ENCODE results near the gene MRPL10.
A peak's percentile ranks its signal among the peaks of the same experiment; 100 is the strongest.

MRPL10 gene

GRCh38 chr17:47791025-47791424 lies 40.3 kb downstream of the MRPL10 start:
- TF ChIP-seq EZH2 (optimal IDR thresholded peaks at IDR 0.05; ENCODE audit: low read depth, low read length) (no peak), EZH2phosphoT487 (IDR thresholded peaks at IDR 0.05; ENCODE audit: low read length) (no peak)
- no peak overlapping the region for H3K4me2 ChIP-seq (ENCODE audit: low read depth, low read length)
- DNase-seq: no peak
- peaks cover 88% of the 10 kb centered on the region for H3K27me3 ChIP-seq (replicated peaks; ENCODE audit: insufficient read depth, low read length)
- no peaks in the 10 kb centered on the region for H3K4me1 ChIP-seq (ENCODE audit: low read length)
- no peak overlapping the region for H2AFZ ChIP-seq (ENCODE audit: low read length)
- H3K9ac ChIP-seq (ENCODE audit: low read length): no peak overlapping the region
- no peaks in the 10 kb centered on the region for H4K20me1 ChIP-seq (ENCODE audit: insufficient read depth, low read length)
- no peaks in the 10 kb centered on the region for H3K9me2 ChIP-seq (replicated peaks; ENCODE audit: insufficient read depth, low read length)
- no peaks in the 10 kb centered on the region for H3K9me3 ChIP-seq (replicated peaks; ENCODE audit: insufficient read depth, low read length)
- no peaks in the 10 kb centered on the region for H3K36me3 ChIP-seq (replicated peaks; ENCODE audit: insufficient read depth, low read length)
- no peak overlapping the region for H3K27ac ChIP-seq (ENCODE audit: low read length)
- H3K4me3 ChIP-seq (ENCODE audit: low read length): no peak overlapping the region
- H3K79me2 ChIP-seq (ENCODE audit: low read length): no peaks in the 10 kb centered on the region
- no peaks in the 10 kb centered on the region for H3F3A ChIP-seq (ENCODE audit: insufficient read depth, low read length)

DNA sequence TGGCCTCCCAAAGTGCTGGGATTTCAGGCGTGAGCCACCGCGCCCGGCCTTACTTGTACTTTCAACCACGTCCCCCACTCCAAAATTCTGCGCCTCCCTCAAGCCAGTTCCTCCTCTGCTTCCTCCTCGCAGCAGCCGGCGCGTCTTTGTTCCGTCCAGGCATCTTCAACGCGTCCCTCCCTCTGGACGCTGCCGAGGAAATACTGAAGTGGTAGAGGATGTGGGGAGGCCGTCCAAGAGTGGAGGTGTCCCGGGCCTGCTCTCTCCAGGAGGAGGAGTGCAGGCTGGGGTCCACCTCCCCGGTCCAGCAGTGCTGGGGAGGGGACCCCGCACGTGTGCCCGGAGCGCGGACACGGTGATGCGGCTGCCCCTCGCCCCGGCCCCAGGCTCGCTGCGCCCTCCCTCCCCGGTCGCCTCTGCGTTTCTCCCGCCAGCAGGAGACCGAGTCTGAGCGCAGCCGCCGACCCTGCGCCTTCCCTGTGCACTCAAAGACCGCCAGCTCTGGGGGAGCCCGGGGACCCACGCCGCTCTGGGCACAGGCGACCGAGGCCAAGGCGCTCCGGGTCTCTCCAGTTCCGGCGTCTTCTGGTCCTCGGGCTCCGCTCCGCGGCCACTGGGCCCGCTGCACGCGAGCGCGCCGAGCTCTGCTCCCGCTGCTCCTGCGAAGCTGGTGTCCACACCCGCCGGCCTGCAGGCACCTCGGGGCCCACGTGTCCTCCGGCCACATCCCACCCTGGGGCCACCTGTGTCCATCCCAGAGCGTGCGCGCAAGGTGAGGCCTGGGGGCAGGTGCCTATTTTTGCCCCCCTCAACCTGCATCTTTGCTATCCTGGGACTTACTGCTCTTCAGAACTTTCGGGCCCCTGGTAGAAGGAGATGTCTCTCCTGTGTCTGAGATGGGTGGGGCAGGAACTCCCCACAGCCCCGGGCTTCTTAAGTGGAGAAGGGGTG lies 41.5 kb downstream of the MRPL10 start:
- no peaks in the 10 kb centered on the region for H4K20me1 ChIP-seq (ENCODE audit: insufficient read depth, low read length)
- TF ChIP-seq EZH2 (optimal IDR thresholded peaks at IDR 0.05; ENCODE audit: low read depth, low read length) (no peak), CTCF (IDR thresholded peaks at IDR 0.05; ENCODE audit: low read length) (peak; percentile 37)
- H3K27ac ChIP-seq (ENCODE audit: low read length): no peak overlapping the region
- no peaks in the 10 kb centered on the region for H3K4me1 ChIP-seq (ENCODE audit: low read length)
- H3K79me2 ChIP-seq (ENCODE audit: low read length): no peaks in the 10 kb centered on the region
- DNase-seq: peak; percentile 37
- H2AFZ ChIP-seq (ENCODE audit: low read length): 0 out of 2 replicates have a peak overlapping the region, but pooled peaks have one; percentile 15
- H3F3A ChIP-seq (ENCODE audit: insufficient read depth, low read length): no peaks in the 10 kb centered on the region
- H3K9me3 ChIP-seq (replicated peaks; ENCODE audit: insufficient read depth, low read length): no peaks in the 10 kb centered on the region
- H3K9ac ChIP-seq (ENCODE audit: low read length): no peak overlapping the region
- H3K9me2 ChIP-seq (replicated peaks; ENCODE audit: insufficient read depth, low read length): no peaks in the 10 kb centered on the region
- H3K4me2 ChIP-seq (ENCODE audit: low read depth, low read length): peak overlapping the region; percentile 60
- H3K27me3 ChIP-seq (replicated peaks; ENCODE audit: insufficient read depth, low read length): peaks cover 89% of the 10 kb centered on the region
- H3K4me3 ChIP-seq (ENCODE audit: low read length): peak overlapping the region; percentile 29; the same call in 1 of the 2 replicates
- no peaks in the 10 kb centered on the region for H3K36me3 ChIP-seq (replicated peaks; ENCODE audit: insufficient read depth, low read length)

- Histone ChIP-seq H3K4me3 (ENCODE audit: low read length) (no peak overlapping the region), H3F3A (ENCODE audit: insufficient read depth, low read length) (no peaks in the 10 kb centered on the region), H3K4me2 (ENCODE audit: low read depth, low read length) (no peak overlapping the region), H3K9me3 (replicated peaks; ENCODE audit: insufficient read depth, low read length) (no peaks in the 10 kb centered on the region), H2AFZ (ENCODE audit: low read length) (no peak overlapping the region), H3K27me3 (replicated peaks; ENCODE audit: insufficient read depth, low read length) (peaks cover 93% of the 10 kb centered on the region), H4K20me1 (ENCODE audit: insufficient read depth, low read length) (no peaks in the 10 kb centered on the region), H3K4me1 (ENCODE audit: low read length) (no peaks in the 10 kb centered on the region), H3K79me2 (ENCODE audit: low read length) (no peaks in the 10 kb centered on the region), H3K9ac (ENCODE audit: low read length) (no peak overlapping the region), H3K27ac (ENCODE audit: low read length) (no peak overlapping the region), H3K9me2 (replicated peaks; ENCODE audit: insufficient read depth, low read length) (no peaks in the 10 kb centered on the region), H3K36me3 (replicated peaks; ENCODE audit: insufficient read depth, low read length) (no peaks in the 10 kb centered on the region)
- TF ChIP-seq CTCF (IDR thresholded peaks at IDR 0.05; ENCODE audit: low read length) (no peak), EZH2phosphoT487 (IDR thresholded peaks at IDR 0.05; ENCODE audit: low read length) (no peak), EZH2 (optimal IDR thresholded peaks at IDR 0.05; ENCODE audit: low read depth, low read length) (no peak)
- DNase-seq: peak; percentile 38
Measured at GRCh38 chr17:47785538-47786123, 45.7 kb downstream of the MRPL10 start.

Data from MM.1S (cell line).